Bronchial epithelial cell (primary cell): ENCODE measurements around the gene NREP. TPM values are rescaled to one million over a fixed set of nuclear protein-coding genes. Genes with fewer than 3 reads are reported as not detected.
A peak's percentile ranks its signal among the peaks of the same experiment; 100 is the strongest.

Experiments
- DNase-seq: peaks from one replicate; pipeline ENCODE4 v3.0.0-alpha.2; 2010; ENCODE audit warnings: low read depth
- FAIRE-seq: peaks from 2 replicates; lab custom pipeline; 2011; peaks lifted over from hg19 to GRCh38; lab: Jason Lieb, UNC
- H3K27me3 ChIP-seq: 2 replicates; pipeline ENCODE4 v1.5.1; 2011; ENCODE audit warnings: low read length; ENCODE audit not compliant: control insufficient read depth, insufficient read depth
- H3K36me3 ChIP-seq: 2 replicates; pipeline ENCODE4 v1.5.1; 2011; ENCODE audit warnings: low read length; ENCODE audit not compliant: control insufficient read depth, insufficient read depth
- H3K4me3 ChIP-seq: 2 replicates; pipeline ENCODE4 v1.5.1; 2011; ENCODE audit warnings: mild to moderate bottlenecking, low read depth, low read length, control low read depth
- total RNA-seq: library from RNA; depleted of rRNA; stranded (reverse); fragments of >200 nt; gene quantifications from 2 replicates; pipeline ENCODE4 v1.2.1, GENCODE V29; 2014
- TF ChIP-seq, protein P1 (sequence below): IDR thresholded peaks from 2 replicates; pipeline ENCODE4 v1.5.1; 2011; ENCODE audit warnings: mild to moderate bottlenecking, moderate library complexity, low read length, control low read depth, inconsistent platforms; ENCODE audit not compliant: insufficient read depth, severe bottlenecking

NREP gene
- total RNA-seq, 1 donor from 2014 or later: 5.0 TPM

DNA sequence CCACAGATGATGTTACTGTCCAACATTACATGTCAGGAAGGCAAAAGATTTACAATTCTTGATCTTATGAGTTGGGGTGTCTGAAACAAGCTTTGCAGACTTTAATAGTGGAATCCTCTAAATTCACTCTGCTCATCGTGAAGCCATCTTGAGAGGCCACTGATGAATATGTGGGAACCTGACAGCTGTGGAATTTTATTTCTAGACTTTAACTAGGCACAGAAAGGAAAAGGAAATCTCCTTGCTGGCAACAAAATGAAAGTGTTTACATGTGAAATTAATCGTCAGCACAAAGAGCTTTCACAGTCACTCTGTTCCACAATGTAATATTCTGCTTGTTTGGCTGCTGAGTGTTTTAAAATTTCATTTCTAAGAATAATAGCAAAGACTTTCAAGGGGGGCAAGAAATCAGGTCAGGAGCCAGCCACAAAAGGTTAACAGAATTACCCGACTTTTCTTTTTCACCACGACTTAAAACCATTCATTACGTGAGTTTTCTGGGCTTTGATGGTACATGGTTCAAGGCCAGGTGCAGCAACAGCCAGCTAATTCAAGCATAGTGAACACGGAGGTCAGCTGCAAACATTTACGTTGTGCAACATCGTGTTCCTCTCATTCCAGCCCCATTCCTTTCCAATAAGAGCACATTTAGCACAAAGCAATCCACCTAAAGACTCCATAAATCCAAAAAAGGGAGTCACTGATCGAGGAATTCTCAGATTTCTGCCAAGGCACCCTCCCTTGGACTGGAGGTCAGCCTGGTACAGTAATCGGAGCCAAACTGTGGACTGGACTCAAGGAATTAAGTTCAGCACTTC is 14.6 kb downstream of the NREP start:
- Histone ChIP-seq H3K36me3 (no peaks in the 10 kb centered on the region), H3K27me3 (no peaks in the 10 kb centered on the region), H3K4me3 (no peak overlapping the region)
- TF ChIP-seq, protein P1, sequence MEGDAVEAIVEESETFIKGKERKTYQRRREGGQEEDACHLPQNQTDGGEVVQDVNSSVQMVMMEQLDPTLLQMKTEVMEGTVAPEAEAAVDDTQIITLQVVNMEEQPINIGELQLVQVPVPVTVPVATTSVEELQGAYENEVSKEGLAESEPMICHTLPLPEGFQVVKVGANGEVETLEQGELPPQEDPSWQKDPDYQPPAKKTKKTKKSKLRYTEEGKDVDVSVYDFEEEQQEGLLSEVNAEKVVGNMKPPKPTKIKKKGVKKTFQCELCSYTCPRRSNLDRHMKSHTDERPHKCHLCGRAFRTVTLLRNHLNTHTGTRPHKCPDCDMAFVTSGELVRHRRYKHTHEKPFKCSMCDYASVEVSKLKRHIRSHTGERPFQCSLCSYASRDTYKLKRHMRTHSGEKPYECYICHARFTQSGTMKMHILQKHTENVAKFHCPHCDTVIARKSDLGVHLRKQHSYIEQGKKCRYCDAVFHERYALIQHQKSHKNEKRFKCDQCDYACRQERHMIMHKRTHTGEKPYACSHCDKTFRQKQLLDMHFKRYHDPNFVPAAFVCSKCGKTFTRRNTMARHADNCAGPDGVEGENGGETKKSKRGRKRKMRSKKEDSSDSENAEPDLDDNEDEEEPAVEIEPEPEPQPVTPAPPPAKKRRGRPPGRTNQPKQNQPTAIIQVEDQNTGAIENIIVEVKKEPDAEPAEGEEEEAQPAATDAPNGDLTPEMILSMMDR: no peak
- FAIRE-seq (peak; percentile 23), DNase-seq (peak; percentile 15)

DNA sequence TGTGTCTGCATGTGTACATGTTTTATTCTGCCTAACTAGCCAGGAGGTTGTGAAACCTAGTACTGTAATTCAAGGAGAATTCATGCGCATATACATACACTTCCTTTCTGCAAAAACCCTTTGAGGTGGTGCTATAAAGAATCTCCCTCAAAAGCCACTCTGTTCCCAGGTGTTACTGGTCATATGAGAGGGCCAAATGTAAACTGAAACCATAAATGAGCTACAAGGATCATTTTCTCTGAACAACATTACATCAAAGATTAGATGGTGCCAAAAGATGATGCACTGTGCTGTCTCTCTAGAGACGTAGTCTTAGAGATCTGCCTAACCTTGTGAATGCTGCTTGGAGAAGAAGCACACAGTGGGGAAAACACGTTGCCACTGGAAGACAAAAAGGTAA is 15.7 kb downstream of the NREP start:
- DNase-seq: peak; percentile 15
- Histone ChIP-seq H3K36me3 (no peaks in the 10 kb centered on the region), H3K27me3 (no peaks in the 10 kb centered on the region), H3K4me3 (no peak overlapping the region)
- FAIRE-seq: peak; percentile 60
- TF ChIP-seq, protein P1: no peak

DNA sequence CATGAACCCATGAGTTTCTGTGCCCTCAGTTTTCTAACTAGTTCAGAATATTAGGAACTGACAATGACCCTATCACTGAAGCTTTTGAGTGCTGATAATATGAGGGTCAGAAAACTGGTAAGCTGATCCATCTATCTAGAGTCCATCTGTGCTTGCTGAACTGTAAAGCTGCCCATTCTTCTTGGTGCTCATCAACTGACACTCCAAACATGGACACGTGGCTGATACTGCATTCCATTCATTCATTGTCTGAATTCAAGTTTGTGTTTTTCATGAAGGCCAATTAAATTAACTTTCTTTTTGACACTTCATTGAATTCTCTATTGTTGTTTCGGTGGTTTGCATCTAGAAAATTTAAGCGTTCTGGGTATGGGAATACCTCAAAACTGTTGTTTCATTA is 17.6 kb downstream of the NREP start:
- no peak for FAIRE-seq
- no peaks in the 10 kb centered on the region for H3K27me3 ChIP-seq
- no peak for DNase-seq
- no peak overlapping the region for H3K4me3 ChIP-seq
- TF ChIP-seq, protein P1: no peak
- no peaks in the 10 kb centered on the region for H3K36me3 ChIP-seq

- Histone ChIP-seq H3K4me3 (no peak overlapping the region), H3K36me3 (no peaks in the 10 kb centered on the region), H3K27me3 (no peaks in the 10 kb centered on the region)
- FAIRE-seq (no peak), DNase-seq (no peak)
- TF ChIP-seq, protein P1: no peak
Measured at GRCh38 chr5:111738118-111738517, 18.9 kb downstream of the NREP start.

GRCh38 chr5:111737716-111738115 is 19.3 kb downstream of the NREP start:
- Histone ChIP-seq H3K27me3 (no peaks in the 10 kb centered on the region), H3K4me3 (no peak overlapping the region), H3K36me3 (no peaks in the 10 kb centered on the region)
- TF ChIP-seq, protein P1: no peak
- no peak for DNase-seq
- FAIRE-seq: no peak
